K562 (cell line): ENCODE measurements around the gene MAST1. TPM values are rescaled to one million over a fixed set of nuclear protein-coding genes. Genes with fewer than 3 reads are reported as not detected.

Source experiments
- CSDE1 ChIP-seq, 2 experiments: fragments of 450-650 bp; IDR thresholded peaks; 2 replicates each; pipeline ENCODE4 v1.6.1; 2016; ENCODE audit warnings: mild to moderate bottlenecking in 1 of 2
- DPF2 ChIP-seq: fragments of 450-650 bp; IDR thresholded peaks from 2 replicates; pipeline ENCODE4 v1.6.1; 2016
- FOXK2 ChIP-seq, 2 experiments: fragments of 450-650 bp; IDR thresholded peaks in 1 of 2; conservative IDR thresholded peaks in 1 of 2; 2 replicates each; pipeline ENCODE4 v1.6.1; 2016; ENCODE audit warnings: low read depth in 2 of 2, mild to moderate bottlenecking in 1 of 2
- GATAD2A ChIP-seq: fragments of 450-650 bp; IDR thresholded peaks from 2 replicates; pipeline ENCODE4 v1.6.1; 2017
- HDAC1 ChIP-seq, 2 experiments: fragments of 450-650 bp; IDR thresholded peaks; 2 replicates each; pipeline ENCODE4 v1.6.1; 2016 to 2017; ENCODE audit warnings: inconsistent platforms in 1 of 2, mild to moderate bottlenecking in 1 of 2, moderate library complexity in 1 of 2
- JUND ChIP-seq, 2 experiments: IDR thresholded peaks; 2 replicates in 1 of 2; 3 replicates in 1 of 2; pipeline ENCODE4 v1.6.1; 2011; ENCODE audit warnings: borderline replicate concordance in 2 of 2, low read depth in 2 of 2, low read length in 2 of 2, improper control_type of control experiment in 1 of 2, missing biosample characterization in 1 of 2, missing genetic modification characterization in 1 of 2, missing genetic modification reagents in 1 of 2
- MLLT1 ChIP-seq, 2 experiments: fragments of 450-650 bp; IDR thresholded peaks; 2 replicates each; pipeline ENCODE4 v1.6.1; 2016
- NCOA6 ChIP-seq: fragments of 450-650 bp; IDR thresholded peaks from 2 replicates; pipeline ENCODE4 v1.6.1; 2017; ENCODE audit warnings: mild to moderate bottlenecking
- PHB ChIP-seq: fragments of 250-450 bp; sonication (Bioruptor Pico); IDR thresholded peaks from 2 replicates; pipeline ENCODE4 v1.5.0; 2021
- RUNX1 ChIP-seq: sonication (generic); IDR thresholded peaks from 2 replicates; pipeline ENCODE4 v1.6.1; 2016; ENCODE audit warnings: antibody characterized with exemption, low read depth
- SIN3A ChIP-seq, 2 experiments: fragments of 150-350 bp in 1 of 2; IDR thresholded peaks; 2 replicates each; pipeline ENCODE4 v1.6.1; 2011 to 2016; ENCODE audit warnings: borderline replicate concordance in 2 of 2, low read depth in 2 of 2, low read length in 2 of 2, mild to moderate bottlenecking in 2 of 2, moderate library complexity in 2 of 2; ENCODE audit not compliant: control insufficient read depth in 1 of 2
- SRSF1 ChIP-seq: fragments of 200-400 bp; formaldehyde crosslinking; IDR thresholded peaks from 2 replicates; pipeline ENCODE4 v1.6.1; 2017; ENCODE audit warnings: mild to moderate bottlenecking, low read depth, low read length, moderate library complexity
- ZBTB9 ChIP-seq: fragments of 450-650 bp; formaldehyde crosslinking; IDR thresholded peaks from 2 replicates; pipeline ENCODE4 v1.4.0; 2020; ENCODE audit warnings: mild to moderate bottlenecking, moderate library complexity
- ZNF143 ChIP-seq: sonication (generic); formaldehyde crosslinking; IDR thresholded peaks from 2 replicates; pipeline ENCODE4 v1.9.0; 2022; ENCODE audit warnings: mild to moderate bottlenecking, missing genetic modification reagents
- ZNF436 ChIP-seq: fragments of 250-450, 450-650 bp; sonication (Bioruptor Pico); formaldehyde crosslinking; IDR thresholded peaks from 2 replicates; pipeline ENCODE4 v1.7.0; 2020; ENCODE audit warnings: mild to moderate bottlenecking
- polyA plus RNA-seq, 8 experiments: library from polyadenylated mRNA; depleted of rRNA in 4 of 8; stranded (reverse) in 5 of 8; unstranded in 3 of 8; fragments of >200 nt; fragmentation: Nextera tagmentation in 2 of 8; fragmentation: Illumina TruSeq in 1 of 8; extraction: Ambion mirVana in 2 of 8; extraction: Trizol in 1 of 8; gene quantifications; 2 replicates each; pipeline versions ENCODE4 v1.2.1 to v1.2.3, GENCODE V29; 2011 to 2014; ENCODE audit warnings: inconsistent platforms in 1 of 8, missing spikeins in 1 of 8
- total RNA-seq, 7 experiments: library from RNA; depleted of rRNA in 6 of 7; stranded (reverse); fragments of >200 nt in 6 of 7; fragmentation: Illumina TruSeq in 2 of 7; extraction: Trizol in 2 of 7; gene quantifications; 2 replicates each; pipeline versions ENCODE4 v1.2.1 to v1.2.3, GENCODE V29; 2011 to 2021; ENCODE audit warnings: low replicate concordance in 1 of 7
- TF ChIP-seq, protein P1 (sequence below): fragments of 250-450 bp; sonication (Bioruptor Pico); IDR thresholded peaks from 2 replicates; pipeline ENCODE4 v1.8.0; 2021; ENCODE audit warnings: mild to moderate bottlenecking, moderate library complexity
- TF ChIP-seq, protein P2 (sequence below): fragments of 450-650 bp; formaldehyde crosslinking; IDR thresholded peaks from 2 replicates; pipeline ENCODE4 v1.4.0; 2022; ENCODE audit warnings: mild to moderate bottlenecking, moderate library complexity
- TF ChIP-seq, protein P3 (sequence below): fragments of 250-450 bp; sonication (Bioruptor Pico); IDR thresholded peaks from 2 replicates; pipeline ENCODE4 v1.4.0; 2020; ENCODE audit warnings: mild to moderate bottlenecking

The MAST1 gene
- total and polyA plus RNA-seq, 9 of the 15 experiments (the other 6 are each of a cell fraction or from before 2014, with no cell fraction given): 0.48 to 10.3 (median 3.9) TPM

DNA sequence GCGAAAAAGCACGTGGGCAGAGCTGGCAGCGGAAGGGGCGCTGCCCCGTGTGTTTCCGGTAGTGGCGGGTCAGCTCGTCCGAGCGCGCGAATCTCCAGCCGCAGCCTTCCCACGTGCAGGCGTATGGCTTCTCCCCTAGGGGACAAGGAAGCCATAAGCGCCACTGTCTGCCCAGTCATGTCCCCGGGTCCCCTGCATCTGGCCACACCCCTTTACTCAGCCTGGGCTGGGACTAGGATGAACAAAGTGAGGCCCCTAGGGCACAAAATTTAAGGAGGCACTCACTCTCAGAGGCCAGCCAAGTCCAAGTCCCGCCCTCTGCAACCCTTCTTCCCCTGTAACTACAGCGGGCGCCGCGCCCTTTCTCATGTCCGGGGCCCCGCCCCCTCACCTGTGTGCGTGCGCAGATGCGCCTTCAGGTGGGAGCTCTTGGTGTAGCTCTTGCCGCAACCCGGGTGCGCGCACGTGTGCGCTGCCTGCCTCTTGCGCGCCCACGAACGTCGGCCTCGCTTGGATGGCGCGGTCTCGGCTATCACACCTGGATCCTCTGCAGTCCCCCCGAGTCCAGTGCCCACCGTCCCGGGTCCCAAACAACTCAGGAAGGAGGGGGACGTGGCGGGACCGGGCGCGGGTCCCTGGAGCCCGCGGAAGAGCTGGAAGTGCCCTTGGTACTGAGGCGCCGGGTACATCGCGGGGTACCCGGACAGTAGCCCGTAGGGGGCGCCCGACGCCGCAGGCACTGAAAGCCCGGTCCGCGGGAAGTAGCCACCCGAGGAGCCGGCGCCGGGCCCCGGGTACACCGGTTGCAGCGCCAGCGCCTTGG is 46.8 kb downstream of the MAST1 start (continued):
- TF ChIP-seq MLLT1 (IDR thresholded peaks at IDR 0.05) (0 out of 4 replicates have a peak, but pooled peaks of 1 of the 2 experiments have one; percentile 46), PHB (peak; percentile 58; the same call in 1 of the 2 replicates), RUNX1 (peak; percentile 76; the same call in 1 of the 2 replicates), CSDE1 (IDR thresholded peaks at IDR 0.05) (no peak), DPF2 (0 out of 2 replicates have a peak, but pooled peaks have one; percentile 41), NCOA6 (no peak), HDAC1 (IDR thresholded peaks at IDR 0.05) (peak in 1 of 2 experiments; percentile 41; a peak in 1 of 4 replicates), FOXK2 (conservative IDR thresholded peaks at IDR 0.05 in 1 of 2, IDR thresholded peaks at IDR 0.05 in 1 of 2; ENCODE audit: low read depth in 2 of 2) (peak; percentile 73 to 80; a peak in 1 of 4 replicates), SRSF1 (no peak), JUND (IDR thresholded peaks at IDR 0.05; ENCODE audit: borderline replicate concordance, low read depth, low read length) (0 out of 2 replicates have a peak, but pooled peaks have one; percentile 3), JUND (tag; IDR thresholded peaks at IDR 0.05; ENCODE audit: borderline replicate concordance, low read depth, low read length) (no peak; the same call in 2 of the 3 replicates), ZNF143 (CRISPR knock-in tag) (no peak), SIN3A (IDR thresholded peaks at IDR 0.05; ENCODE audit: borderline replicate concordance in 2 of 2, control insufficient read depth in 1 of 2, low read depth in 2 of 2, low read length in 2 of 2) (peak in 1 of 2 experiments; percentile 65; a peak in 2 of 4 replicates), GATAD2A (peak; percentile 66; the same call in 1 of the 2 replicates), ZNF436 (CRISPR knock-in tag) (0 out of 2 replicates have a peak, but pooled peaks have one; percentile 25), ZBTB9 (CRISPR knock-in tag) (peak; percentile 70)
- TF ChIP-seq, protein P1, sequence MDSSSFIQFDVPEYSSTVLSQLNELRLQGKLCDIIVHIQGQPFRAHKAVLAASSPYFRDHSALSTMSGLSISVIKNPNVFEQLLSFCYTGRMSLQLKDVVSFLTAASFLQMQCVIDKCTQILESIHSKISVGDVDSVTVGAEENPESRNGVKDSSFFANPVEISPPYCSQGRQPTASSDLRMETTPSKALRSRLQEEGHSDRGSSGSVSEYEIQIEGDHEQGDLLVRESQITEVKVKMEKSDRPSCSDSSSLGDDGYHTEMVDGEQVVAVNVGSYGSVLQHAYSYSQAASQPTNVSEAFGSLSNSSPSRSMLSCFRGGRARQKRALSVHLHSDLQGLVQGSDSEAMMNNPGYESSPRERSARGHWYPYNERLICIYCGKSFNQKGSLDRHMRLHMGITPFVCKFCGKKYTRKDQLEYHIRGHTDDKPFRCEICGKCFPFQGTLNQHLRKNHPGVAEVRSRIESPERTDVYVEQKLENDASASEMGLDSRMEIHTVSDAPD: no peak
- TF ChIP-seq, protein P2, sequence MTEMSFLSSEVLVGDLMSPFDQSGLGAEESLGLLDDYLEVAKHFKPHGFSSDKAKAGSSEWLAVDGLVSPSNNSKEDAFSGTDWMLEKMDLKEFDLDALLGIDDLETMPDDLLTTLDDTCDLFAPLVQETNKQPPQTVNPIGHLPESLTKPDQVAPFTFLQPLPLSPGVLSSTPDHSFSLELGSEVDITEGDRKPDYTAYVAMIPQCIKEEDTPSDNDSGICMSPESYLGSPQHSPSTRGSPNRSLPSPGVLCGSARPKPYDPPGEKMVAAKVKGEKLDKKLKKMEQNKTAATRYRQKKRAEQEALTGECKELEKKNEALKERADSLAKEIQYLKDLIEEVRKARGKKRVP (CRISPR knock-in tag): peak; percentile 58; the same call in 1 of the 2 replicates
- TF ChIP-seq, protein P3, sequence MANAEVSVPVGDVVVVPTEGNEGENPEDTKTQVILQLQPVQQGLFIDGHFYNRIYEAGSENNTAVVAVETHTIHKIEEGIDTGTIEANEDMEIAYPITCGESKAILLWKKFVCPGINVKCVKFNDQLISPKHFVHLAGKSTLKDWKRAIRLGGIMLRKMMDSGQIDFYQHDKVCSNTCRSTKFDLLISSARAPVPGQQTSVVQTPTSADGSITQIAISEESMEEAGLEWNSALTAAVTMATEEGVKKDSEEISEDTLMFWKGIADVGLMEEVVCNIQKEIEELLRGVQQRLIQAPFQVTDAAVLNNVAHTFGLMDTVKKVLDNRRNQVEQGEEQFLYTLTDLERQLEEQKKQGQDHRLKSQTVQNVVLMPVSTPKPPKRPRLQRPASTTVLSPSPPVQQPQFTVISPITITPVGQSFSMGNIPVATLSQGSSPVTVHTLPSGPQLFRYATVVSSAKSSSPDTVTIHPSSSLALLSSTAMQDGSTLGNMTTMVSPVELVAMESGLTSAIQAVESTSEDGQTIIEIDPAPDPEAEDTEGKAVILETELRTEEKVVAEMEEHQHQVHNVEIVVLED (CRISPR knock-in tag): peak; percentile 54
